ENCODE results near the gene EEFSEC.
A peak's percentile ranks its signal among the peaks of the same experiment; 100 is the strongest.

The EEFSEC gene

GRCh38 chr3:128385080-128385832 is 232.0 kb downstream of the EEFSEC start:
- no peak overlapping the region for H3K4me3 ChIP-seq (ENCODE audit: control insufficient read depth, low read depth, low read length)
- TF ChIP-seq, protein P1, sequence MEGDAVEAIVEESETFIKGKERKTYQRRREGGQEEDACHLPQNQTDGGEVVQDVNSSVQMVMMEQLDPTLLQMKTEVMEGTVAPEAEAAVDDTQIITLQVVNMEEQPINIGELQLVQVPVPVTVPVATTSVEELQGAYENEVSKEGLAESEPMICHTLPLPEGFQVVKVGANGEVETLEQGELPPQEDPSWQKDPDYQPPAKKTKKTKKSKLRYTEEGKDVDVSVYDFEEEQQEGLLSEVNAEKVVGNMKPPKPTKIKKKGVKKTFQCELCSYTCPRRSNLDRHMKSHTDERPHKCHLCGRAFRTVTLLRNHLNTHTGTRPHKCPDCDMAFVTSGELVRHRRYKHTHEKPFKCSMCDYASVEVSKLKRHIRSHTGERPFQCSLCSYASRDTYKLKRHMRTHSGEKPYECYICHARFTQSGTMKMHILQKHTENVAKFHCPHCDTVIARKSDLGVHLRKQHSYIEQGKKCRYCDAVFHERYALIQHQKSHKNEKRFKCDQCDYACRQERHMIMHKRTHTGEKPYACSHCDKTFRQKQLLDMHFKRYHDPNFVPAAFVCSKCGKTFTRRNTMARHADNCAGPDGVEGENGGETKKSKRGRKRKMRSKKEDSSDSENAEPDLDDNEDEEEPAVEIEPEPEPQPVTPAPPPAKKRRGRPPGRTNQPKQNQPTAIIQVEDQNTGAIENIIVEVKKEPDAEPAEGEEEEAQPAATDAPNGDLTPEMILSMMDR (IDR thresholded peaks at IDR 0.05; ENCODE audit: control insufficient read depth, insufficient read depth, low read depth, low read length, missing control alignments): no peak
- peak; percentile 31 for DNase-seq (ENCODE audit: low read depth)

GRCh38 chr3:128388932-128389331 is 235.7 kb downstream of the EEFSEC start:
- H3K4me3 ChIP-seq (ENCODE audit: control insufficient read depth, low read depth, low read length): no peak overlapping the region
- DNase-seq (ENCODE audit: low read depth): no peak
- TF ChIP-seq, protein P1 (IDR thresholded peaks at IDR 0.05; ENCODE audit: control insufficient read depth, insufficient read depth, low read depth, low read length, missing control alignments): no peak

GRCh38 chr3:128390867-128391266 is 237.6 kb downstream of the EEFSEC start:
- TF ChIP-seq, protein P1 (IDR thresholded peaks at IDR 0.05; ENCODE audit: control insufficient read depth, insufficient read depth, low read depth, low read length, missing control alignments): no peak
- DNase-seq (ENCODE audit: low read depth): no peak
- no peak overlapping the region for H3K4me3 ChIP-seq (ENCODE audit: control insufficient read depth, low read depth, low read length)

DNA sequence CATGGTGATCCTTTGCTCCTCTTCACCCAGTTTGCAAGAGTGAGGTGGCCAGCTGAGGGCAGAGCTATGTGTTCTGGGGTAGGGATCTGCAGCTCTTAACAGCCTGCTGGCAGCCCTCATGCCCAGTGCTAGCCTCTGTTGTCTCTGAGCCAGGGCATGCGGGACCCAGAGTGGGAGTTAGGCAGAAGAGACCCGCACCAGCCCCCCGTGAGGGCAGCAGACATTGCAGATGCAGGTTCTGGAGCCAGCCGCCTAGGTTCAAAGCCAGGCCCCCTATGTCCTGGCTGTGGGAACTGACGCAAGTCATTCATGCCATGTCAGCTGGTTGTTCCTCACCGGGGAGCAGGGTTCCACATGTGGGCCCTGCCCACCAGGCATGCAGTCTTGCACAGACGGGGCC is 238.7 kb downstream of the EEFSEC start:
- TF ChIP-seq, protein P1 (IDR thresholded peaks at IDR 0.05; ENCODE audit: control insufficient read depth, insufficient read depth, low read depth, low read length, missing control alignments): no peak
- DNase-seq (ENCODE audit: low read depth): no peak
- H3K4me3 ChIP-seq (ENCODE audit: control insufficient read depth, low read depth, low read length): no peak overlapping the region

DNA sequence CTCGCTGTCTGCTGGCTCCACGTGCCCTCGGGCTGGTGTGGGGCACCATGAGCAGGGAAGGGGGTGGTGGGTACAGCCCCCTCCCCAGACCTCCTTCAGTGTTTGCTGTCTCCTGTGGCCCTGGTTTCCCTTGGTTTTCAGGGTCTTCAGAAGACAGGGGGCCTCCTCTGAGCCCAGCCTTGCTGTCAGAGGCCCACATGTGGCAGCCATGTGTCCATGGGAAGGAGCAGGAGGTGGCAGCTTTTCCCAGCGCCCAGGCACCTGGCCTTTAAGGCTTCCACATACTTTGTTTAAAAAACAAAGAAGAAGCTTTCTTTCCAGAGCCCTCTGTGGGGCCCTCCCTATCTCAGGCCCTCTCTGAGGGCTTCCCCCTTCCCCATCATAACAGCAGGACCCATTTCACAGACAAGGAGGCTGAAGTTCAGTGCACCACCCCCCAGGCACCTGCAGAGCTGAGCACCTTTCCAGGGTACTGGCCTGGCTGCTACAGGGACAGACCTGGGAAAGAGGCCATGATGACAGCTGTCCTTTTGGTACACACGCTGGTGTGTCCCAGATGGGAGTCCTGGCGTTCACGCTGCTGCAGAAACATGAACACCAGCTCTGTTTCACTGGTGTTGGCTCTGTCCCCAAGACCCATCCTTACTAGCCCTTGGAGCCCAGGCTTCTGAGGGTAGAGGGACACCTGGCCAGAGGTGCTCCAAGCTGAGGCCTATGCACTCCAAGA is 239.7 kb downstream of the EEFSEC start:
- H3K4me3 ChIP-seq (ENCODE audit: control insufficient read depth, low read depth, low read length): no peak overlapping the region
- TF ChIP-seq, protein P1 (IDR thresholded peaks at IDR 0.05; ENCODE audit: control insufficient read depth, insufficient read depth, low read depth, low read length, missing control alignments): no peak
- DNase-seq (ENCODE audit: low read depth): no peak

DNA sequence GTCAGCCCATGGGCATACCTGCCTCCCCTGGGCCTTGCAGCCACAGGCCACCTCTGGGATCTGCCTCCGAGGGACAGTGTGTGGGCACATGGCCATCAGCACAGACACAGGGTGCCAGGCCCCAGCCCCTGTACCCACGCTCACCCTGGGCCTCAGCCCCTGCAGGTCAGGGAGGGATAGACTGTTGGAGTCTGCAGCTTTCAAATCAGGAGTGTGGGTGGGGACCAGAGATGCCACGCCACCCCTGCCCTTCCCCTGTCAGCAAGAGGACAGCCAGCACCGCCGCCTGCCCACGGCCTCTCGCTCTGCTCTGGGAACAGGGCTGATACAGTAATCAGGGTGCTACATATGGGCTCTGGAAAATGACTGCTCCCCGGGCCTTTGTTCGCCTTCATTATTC is 240.8 kb downstream of the EEFSEC start:
- TF ChIP-seq, protein P1 (IDR thresholded peaks at IDR 0.05; ENCODE audit: control insufficient read depth, insufficient read depth, low read depth, low read length, missing control alignments): no peak
- DNase-seq (ENCODE audit: low read depth): no peak
- H3K4me3 ChIP-seq (ENCODE audit: control insufficient read depth, low read depth, low read length): no peak overlapping the region

Measured in AG09309 (cell line).